Body of pancreas (tissue), 4 donors: Measurements from ENCODE around the gene CNTNAP2.

Experiments
- CTCF ChIP-seq, 7 experiments: fragments of 450-650 bp in 4 of 7; fragments of 200-600 bp in 3 of 7; sonication (generic) in 3 of 7; IDR thresholded peaks; one replicate each; pipeline ENCODE4 v1.5.1; 2016 to 2019; ENCODE audit warnings: antibody characterized with exemption in 7 of 7
- POLR2A ChIP-seq, 3 donors: fragments of 450-650 bp; IDR thresholded peaks; one replicate each; pipeline ENCODE4 v1.6.1; 2016; ENCODE audit warnings: antibody characterized with exemption in 3 of 3, mild to moderate bottlenecking in 2 of 3

- TF ChIP-seq CTCF (IDR thresholded peaks at IDR 0.05) (no peak), POLR2A (IDR thresholded peaks at IDR 0.05) (no peak)
Measured at GRCh38 chr7:147516391-147516790, 1399.8 kb downstream of the CNTNAP2 start.
